NCI-H146 treated with DMSO at 0.1 percent for 48 hours (cell line): ENCODE measurements around the gene RHOC.
"Not testable (repeated sequence)": the region's sequence is repeated elsewhere in the genome, so short reads cannot be mapped to it uniquely, and the experiment has no call there.

Experiments
- DNase-seq: peaks from one replicate; lab custom pipeline; 2025; ENCODE audit not compliant: unreplicated experiment; lab: John Stamatoyannopoulos, UW

Gene RHOC

GRCh38 chr1:112706505-112707220 is at the start of gene RHOC:
TSS of gene RHOC (minus strand) at chr1:112707127. CDS start at chr1:112703799, 3,328 bp downstream.
- DNase-seq, result peak; percentile 40

DNA sequence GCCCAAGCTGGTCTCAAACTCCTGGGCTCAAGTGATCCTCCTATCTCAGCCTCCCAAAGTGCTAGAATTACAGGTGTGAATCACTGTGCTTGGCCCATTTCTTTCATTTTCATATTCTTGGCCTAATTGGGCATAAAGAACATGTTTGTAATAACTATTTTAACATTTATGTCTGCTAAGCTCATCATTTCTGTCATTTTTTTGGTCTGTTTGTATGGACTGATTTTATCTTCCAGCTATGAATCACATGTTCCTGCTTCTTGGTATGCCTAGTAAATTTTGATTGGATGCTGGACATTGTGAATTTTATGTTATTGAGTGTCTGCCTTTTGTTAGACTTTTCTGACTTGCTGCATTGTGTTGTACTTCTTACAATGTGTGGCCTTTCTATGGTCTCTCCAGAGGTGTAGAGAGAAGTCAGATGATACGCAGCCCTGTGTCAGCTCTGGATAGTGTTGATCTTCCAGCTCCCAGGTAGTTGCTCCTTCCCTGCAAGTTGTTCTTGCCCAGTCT is 47.2 kb upstream of the RHOC start:
- no peak for DNase-seq

DNA sequence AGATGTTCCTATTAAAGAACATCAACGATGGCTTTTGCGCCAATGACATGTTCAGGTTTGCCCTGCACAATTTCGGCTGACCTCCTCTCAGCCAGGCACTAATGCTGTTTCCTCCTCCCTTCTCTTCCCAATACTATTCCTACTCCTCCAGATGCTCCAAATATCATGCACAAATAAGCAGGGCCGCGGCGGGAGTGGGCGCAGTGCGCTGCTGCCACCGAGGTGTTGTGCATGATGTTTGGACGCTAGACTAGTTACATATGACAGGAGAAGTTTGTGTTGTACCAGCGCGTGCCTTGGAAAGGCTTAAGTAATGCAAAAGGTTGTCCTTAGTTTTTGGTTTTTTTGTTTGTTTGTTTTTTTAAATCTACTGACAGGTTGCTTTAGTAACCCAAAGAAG is 41.5 kb upstream of the RHOC start:
- DNase-seq, result no peak

GRCh38 chr1:112744009-112744578 is 37.2 kb upstream of the RHOC start:
- no peak for DNase-seq

DNA sequence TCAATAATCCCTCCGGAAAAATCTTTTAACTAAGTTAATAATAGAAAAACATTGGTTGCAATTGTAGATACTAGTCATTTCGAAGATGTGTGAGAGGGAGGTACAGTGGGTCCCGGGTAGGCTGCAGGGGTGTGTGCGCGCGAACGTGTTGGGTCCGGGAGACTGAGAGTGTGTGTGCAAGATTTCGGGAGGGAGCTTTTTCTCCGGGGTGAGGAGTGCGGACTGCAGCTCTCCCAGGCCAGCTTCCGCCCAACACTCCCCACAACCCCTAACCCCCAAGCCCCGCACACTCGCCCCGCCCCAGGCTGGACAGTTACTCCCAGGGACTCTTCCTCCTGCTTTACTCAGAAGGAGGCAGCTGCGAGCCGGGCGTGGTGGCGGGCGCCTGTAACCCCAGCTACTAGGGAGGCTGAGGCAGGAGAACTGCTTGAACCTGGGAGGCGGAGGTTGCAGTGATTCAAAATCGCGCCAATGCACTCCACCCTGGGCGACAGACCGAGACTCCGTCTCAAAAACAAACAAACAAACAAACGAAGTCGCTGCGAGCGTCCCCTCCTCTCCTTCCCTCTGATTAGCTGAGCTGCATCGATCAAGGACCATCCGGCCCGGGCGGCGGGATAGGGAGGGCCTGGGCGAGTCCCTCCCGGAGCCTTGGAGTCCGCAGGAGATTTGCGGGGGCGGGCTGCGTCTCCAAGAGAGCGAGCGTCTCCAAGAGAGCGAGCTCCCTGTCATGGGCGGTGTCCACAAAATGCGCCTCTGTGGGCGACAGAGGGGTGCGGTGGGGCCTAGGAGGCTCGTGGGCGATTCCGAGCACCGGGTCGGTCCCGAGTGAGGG is 36.5 kb upstream of the RHOC start:
- DNase-seq, result no peak

DNA sequence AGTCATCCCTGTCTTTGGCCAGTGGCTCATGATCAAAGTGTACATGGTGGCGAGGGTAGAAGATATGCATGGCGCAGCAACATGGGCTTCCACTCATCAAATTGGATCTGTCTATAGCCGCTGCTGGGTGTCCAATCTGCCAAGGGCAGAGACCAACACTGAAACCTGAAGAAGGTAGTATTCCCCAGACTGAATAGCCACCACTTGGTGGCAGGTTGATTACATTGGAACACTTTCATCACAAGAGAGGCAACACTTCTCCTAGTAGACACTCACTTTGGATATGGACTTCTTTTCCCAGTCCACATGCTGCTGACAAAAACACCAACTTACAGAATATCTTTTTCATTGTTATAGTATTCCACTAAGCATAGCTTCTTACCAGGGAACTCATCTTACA is 30.6 kb upstream of the RHOC start:
- DNase-seq, result no peak

DNA sequence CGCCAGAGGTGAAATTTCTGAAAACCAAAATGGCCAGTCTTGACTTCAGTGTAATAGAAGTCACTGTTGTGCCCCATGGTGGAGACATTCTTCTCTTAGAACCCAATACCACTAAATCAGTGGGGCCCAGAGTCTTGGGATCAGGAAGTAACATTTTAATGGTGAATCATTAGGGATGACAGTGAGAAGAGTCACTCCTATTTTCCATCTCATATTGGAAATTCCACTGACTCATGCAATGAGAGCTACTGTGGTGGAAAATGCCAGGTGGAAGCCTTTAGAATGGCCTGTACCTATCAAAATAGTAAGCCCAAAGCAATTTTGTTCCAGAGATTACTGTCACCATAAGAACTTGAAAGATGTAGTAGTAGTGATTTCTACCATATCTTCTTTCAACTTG is 28.8 kb upstream of the RHOC start:
- DNase-seq, result no peak

DNA sequence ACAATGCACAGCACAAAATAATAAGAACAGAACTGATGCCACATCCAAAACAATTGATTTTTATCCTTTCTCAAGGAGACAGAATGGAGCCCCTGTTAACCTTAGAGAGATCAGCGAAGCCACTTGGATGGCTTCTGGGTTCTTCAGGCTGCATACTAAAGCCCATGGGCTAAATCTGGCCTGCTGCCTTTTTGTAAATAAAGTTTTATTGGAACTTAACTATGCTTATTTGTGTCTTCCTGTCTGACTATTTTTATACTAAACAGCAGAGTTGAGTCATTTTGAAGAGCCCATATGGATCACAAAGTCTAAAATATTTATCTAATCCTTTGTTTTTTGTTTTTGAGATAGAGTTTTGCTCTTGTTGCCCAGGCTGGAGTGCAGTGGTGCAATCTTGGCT is 24.5 kb upstream of the RHOC start:
- DNase-seq, result no peak

- DNase-seq, result no peak
Measured at GRCh38 chr1:112729909-112730308, 23.0 kb upstream of the RHOC start.

DNA sequence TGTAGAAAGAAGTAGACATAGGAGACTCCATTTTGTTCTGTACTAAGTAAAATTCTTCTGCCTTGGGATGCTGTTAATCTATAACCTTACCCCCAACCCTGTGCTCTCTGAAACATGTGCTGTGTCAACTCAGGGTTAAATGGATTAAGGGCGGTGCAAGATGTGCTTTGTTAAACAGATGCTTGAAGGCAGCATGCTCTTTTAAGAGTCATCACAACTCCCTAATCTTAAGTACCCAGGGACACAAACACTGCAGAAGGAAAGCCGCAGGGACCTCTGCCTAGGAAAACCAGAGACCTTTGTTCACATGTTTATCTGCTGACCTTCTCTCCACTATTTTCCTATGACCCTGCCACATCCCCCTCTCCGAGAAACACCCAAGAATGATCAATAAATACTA is 22.1 kb upstream of the RHOC start:
- DNase-seq, result not testable (repeated sequence)

DNA sequence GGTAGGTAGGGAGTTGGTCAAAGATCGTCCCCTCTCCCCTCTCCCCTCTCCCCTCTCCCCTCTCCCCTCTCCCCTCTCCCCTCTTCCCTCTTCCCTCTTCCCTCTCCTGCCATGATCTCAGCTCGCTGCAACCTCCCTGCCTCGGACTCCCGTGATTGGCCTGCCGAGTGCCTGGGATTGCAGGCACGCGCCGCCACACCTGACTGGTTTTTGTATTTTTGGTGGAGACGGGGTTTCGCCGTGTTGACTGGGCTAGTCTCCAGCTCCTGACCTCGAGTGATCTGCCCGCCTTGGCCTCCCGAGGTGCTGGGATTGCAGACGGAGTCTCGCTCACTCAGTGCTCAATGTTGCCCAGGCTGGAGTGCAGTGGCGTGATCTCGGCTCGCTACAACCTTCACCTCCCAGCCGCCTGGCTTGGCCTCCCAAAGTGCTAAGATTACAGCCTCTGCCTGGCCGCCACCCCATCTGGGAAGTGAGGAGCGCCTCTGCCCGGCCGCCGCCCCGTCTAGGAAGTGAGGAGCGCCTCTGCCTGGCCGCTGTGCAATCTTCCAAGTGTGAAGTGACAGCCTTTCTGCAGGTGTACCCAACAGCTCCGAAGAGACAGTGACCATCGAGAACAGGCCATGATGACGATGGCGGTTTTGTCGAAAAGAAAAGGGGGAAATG is 21.5 kb upstream of the RHOC start:
- not testable (repeated sequence) for DNase-seq

DNA sequence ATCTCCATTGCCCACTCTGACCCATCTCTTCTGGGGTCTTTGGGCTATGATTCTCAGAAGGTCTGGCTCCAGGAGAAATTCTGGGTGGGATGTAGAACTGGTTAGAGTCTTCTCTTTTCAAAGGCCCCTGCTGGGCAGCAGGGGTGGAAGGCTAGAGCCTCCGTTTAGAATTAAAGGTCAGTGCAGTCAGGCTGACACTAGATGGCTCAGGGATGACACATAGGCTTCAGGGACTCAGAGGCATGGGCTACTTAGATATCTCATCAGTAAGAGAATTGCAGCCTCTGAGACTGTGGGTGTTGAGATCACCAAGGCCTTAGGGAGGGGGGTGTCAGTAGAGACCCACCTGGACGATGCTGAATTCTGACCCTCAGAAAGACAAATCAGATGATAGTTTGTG is 20.8 kb upstream of the RHOC start:
- DNase-seq, result no peak

DNA sequence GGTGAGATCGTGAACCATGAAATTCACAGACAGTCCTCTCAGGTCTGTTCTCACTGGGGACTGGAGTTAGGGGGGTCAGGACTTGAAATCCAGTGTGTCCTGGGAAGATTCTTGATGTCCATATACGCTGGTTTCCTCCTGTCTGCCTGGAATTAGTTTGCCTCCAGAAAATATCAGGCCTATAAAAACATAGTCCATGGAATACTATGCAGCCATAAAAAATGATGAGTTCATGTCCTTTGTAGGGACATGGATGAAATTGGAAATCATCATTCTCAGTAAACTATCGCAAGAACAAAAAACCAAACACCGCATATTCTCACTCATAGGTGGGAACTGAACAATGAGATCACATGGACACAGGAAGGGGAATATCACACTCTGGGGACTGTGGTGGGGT is 17.3 kb upstream of the RHOC start:
- not testable (repeated sequence) for DNase-seq

GRCh38 chr1:112723511-112723839 is 16.5 kb upstream of the RHOC start:
- no peak for DNase-seq

GRCh38 chr1:112722601-112723510 is 15.9 kb upstream of the RHOC start:
- peak; percentile 29 for DNase-seq

DNA sequence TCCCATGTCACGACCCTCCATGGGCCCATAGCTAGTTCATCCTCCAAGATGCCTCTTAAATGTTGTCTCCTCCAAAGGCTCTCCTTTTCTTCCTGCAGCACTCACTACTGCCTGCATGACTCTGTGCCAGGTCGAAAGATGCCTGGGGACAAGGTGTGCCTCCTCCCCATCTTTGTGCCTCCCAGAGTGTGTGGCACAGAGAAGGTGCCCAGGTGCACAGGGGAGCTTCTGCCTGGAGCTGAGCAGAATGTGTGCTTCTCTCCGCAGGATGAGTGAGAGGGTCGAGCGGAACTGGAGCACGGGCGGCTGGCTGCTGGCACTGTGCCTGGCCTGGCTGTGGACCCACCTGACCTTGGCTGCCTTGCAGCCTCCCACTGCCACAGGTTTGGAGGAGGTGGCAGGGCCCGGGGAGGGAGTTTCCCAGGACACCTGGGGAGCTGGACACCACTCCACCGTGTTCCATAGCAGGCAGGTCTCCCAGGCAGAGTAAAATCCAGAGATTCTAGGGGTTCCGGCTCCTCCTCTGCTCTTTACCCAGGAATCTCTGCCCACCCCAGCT is 15.1 kb upstream of the RHOC start:
- DNase-seq, result no peak

DNA sequence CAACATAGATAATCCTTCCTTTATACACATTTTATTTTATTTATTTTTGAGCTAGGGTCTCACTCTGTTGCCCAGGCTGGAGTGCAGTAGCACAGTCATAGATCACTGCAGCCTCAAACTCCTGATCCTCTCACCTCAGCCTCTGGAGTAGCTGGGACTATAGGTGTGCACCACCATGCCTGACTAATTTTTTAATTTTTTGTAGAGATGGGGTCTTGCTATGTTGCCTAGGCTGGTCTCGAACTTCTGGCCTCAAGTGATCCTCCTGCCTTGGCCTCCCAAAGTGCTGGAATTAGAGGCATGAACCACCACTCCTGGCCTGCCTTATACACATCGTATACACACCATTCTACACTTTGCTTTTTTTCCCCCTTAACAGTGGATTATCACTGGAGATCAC is 14.4 kb upstream of the RHOC start:
- not testable (repeated sequence) for DNase-seq

GRCh38 chr1:112720800-112721199 is 13.9 kb upstream of the RHOC start:
- no peak for DNase-seq

DNA sequence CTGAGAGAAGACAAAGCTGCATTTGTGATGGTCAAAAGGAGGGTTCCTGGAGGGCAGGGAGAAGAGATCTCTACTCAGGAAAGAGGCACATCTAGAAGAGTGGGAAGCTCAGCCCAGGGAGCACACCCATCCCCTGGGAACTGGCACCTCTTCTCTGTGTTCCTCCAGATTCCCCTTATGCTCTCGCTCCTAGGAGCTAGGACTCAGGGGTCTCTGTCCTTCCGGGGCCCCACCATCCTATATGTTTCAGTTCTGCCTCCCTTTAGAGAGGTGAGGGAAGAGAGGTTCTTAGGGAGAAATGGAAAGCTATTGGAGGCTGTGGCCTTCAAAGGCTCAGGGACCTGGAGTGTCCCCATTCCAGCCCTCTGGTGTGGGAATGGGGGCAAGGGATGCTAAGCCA is 12.8 kb upstream of the RHOC start:
- DNase-seq, result no peak
